HepG2 (cell line): ENCODE data around the gene NPC1. TPM values are rescaled to one million over a fixed set of nuclear protein-coding genes. Genes with fewer than 3 reads are reported as not detected.

Experiments
- BRF2 ChIP-seq: sonication (generic); formaldehyde crosslinking; IDR thresholded peaks from 2 replicates; pipeline ENCODE4 v1.8.1; 2022; ENCODE audit warnings: mild to moderate bottlenecking, missing genetic modification reagents
- CENPT ChIP-seq: sonication (generic); formaldehyde crosslinking; IDR thresholded peaks from 2 replicates; pipeline ENCODE4 v1.8.0; 2022; ENCODE audit warnings: low read depth, mild to moderate bottlenecking, moderate library complexity, missing genetic modification reagents
- HDAC6 ChIP-seq: fragments of 200-600 bp; sonication (generic); IDR thresholded peaks from 2 replicates; pipeline ENCODE4 v1.7.0; 2017; ENCODE audit warnings: mild to moderate bottlenecking, antibody characterized with exemption, low read length, low read depth
- HNRNPLL ChIP-seq: fragments of 200-400 bp; formaldehyde crosslinking; IDR thresholded peaks from 2 replicates; pipeline ENCODE4 v1.6.1; 2017; ENCODE audit warnings: mild to moderate bottlenecking, low read depth, low read length; ENCODE audit not compliant: poor library complexity, severe bottlenecking
- HOXA3 ChIP-seq: sonication (generic); formaldehyde crosslinking; IDR thresholded peaks from 2 replicates; pipeline ENCODE4 v1.5.0; 2020; ENCODE audit warnings: missing genetic modification reagents
- KDM4B ChIP-seq: sonication (generic); formaldehyde crosslinking; IDR thresholded peaks from 2 replicates; pipeline ENCODE4 v1.4.0; 2020; ENCODE audit warnings: missing genetic modification reagents
- MEIS2 ChIP-seq: sonication (generic); formaldehyde crosslinking; IDR thresholded peaks from 2 replicates; pipeline ENCODE4 v1.9.0; 2021; ENCODE audit warnings: mild to moderate bottlenecking, missing genetic modification reagents
- MTA3 ChIP-seq: sonication (generic); formaldehyde crosslinking; IDR thresholded peaks from 2 replicates; pipeline ENCODE4 v1.4.0; 2020; ENCODE audit warnings: missing genetic modification reagents
- MTF1 ChIP-seq: sonication (generic); formaldehyde crosslinking; IDR thresholded peaks from 2 replicates; pipeline ENCODE4 v1.5.0; 2020; ENCODE audit warnings: missing genetic modification reagents
- SAFB2 ChIP-seq: sonication (generic); formaldehyde crosslinking; IDR thresholded peaks from 2 replicates; pipeline ENCODE4 v1.5.1; 2020; ENCODE audit warnings: missing genetic modification reagents, low read depth, mild to moderate bottlenecking, borderline replicate concordance
- SCMH1 ChIP-seq: sonication (generic); formaldehyde crosslinking; IDR thresholded peaks from 2 replicates; pipeline ENCODE4 v1.9.0; 2021; ENCODE audit warnings: missing genetic modification reagents, mild to moderate bottlenecking, borderline replicate concordance
- SP5 ChIP-seq: IDR thresholded peaks from 2 replicates; pipeline ENCODE4 v1.6.1; 2016; ENCODE audit warnings: low read depth, borderline replicate concordance
- SRSF1 ChIP-seq: fragments of 200-400 bp; formaldehyde crosslinking; optimal IDR thresholded peaks from 2 replicates; pipeline ENCODE3; 2017; ENCODE audit warnings: mild to moderate bottlenecking, low read depth, low read length, moderate library complexity
- SRSF4 ChIP-seq: fragments of 200-400 bp; formaldehyde crosslinking; IDR thresholded peaks from one replicate; pipeline ENCODE4 v1.6.1; 2018; ENCODE audit warnings: mild to moderate bottlenecking, low read depth, low read length, moderate library complexity; ENCODE audit not compliant: poor library complexity, severe bottlenecking
- THAP8 ChIP-seq: sonication (generic); formaldehyde crosslinking; IDR thresholded peaks from 2 replicates; pipeline ENCODE4 v1.5.1; 2020; ENCODE audit warnings: missing genetic modification reagents, mild to moderate bottlenecking, borderline replicate concordance
- ZBTB2 ChIP-seq: sonication (generic); formaldehyde crosslinking; IDR thresholded peaks from 2 replicates; pipeline ENCODE4 v1.8.0; 2022; ENCODE audit warnings: low read depth, missing genetic modification reagents
- ZMAT5 ChIP-seq: sonication (generic); formaldehyde crosslinking; IDR thresholded peaks from 2 replicates; pipeline ENCODE4 v1.5.0; 2020; ENCODE audit warnings: mild to moderate bottlenecking, low read depth, missing genetic modification reagents, borderline replicate concordance
- ZNF281 ChIP-seq: sonication (generic); formaldehyde crosslinking; IDR thresholded peaks from 2 replicates; pipeline ENCODE4 v1.4.0; 2020; ENCODE audit warnings: missing genetic modification reagents, borderline replicate concordance
- ZNF451 ChIP-seq: sonication (generic); formaldehyde crosslinking; IDR thresholded peaks from 2 replicates; pipeline ENCODE4 v1.5.0; 2020; ENCODE audit warnings: mild to moderate bottlenecking, missing genetic modification reagents
- ZNF616 ChIP-seq: sonication (generic); formaldehyde crosslinking; IDR thresholded peaks from 2 replicates; pipeline ENCODE4 v1.5.0; 2020; ENCODE audit warnings: low read depth, mild to moderate bottlenecking, missing genetic modification reagents
- ZNF660 ChIP-seq: sonication (generic); formaldehyde crosslinking; IDR thresholded peaks from 2 replicates; pipeline ENCODE4 v1.5.1; 2020; ENCODE audit warnings: mild to moderate bottlenecking, low read depth, missing genetic modification reagents, borderline replicate concordance
- ZNF724P ChIP-seq: sonication (generic); formaldehyde crosslinking; IDR thresholded peaks from 2 replicates; pipeline ENCODE4 v1.8.0; 2022; ENCODE audit warnings: missing genetic modification reagents, borderline replicate concordance
- ZNF782 ChIP-seq: sonication (generic); formaldehyde crosslinking; IDR thresholded peaks from 2 replicates; pipeline ENCODE4 v1.4.0; 2020; ENCODE audit warnings: missing genetic modification reagents, mild to moderate bottlenecking, borderline replicate concordance
- ZSCAN21 ChIP-seq: sonication (generic); formaldehyde crosslinking; IDR thresholded peaks from 2 replicates; pipeline ENCODE4 v1.8.0; 2022; ENCODE audit warnings: mild to moderate bottlenecking, missing genetic modification reagents, moderate library complexity, borderline replicate concordance
- polyA plus RNA-seq, 8 experiments: library from polyadenylated mRNA; depleted of rRNA in 3 of 8; stranded (reverse) in 7 of 8; unstranded in 1 of 8; fragments of >200 nt; fragmentation: Illumina TruSeq in 4 of 8; extraction: Trizol in 4 of 8; gene quantifications; 2 replicates each; pipeline versions ENCODE4 v1.2.1 to v1.2.3, GENCODE V29; 2011 to 2016; ENCODE audit warnings: low read depth in 4 of 8, missing spikeins in 1 of 8, mixed read lengths in 1 of 8; ENCODE audit not compliant: insufficient read depth in 1 of 8
- total RNA-seq, 5 experiments: library from RNA; depleted of rRNA; stranded (reverse); fragments of >200 nt; fragmentation: Illumina TruSeq; extraction: Trizol; gene quantifications; 2 replicates each; pipeline ENCODE4 v1.2.3, GENCODE V29; 2016; ENCODE audit warnings: low read depth in 1 of 5

Gene NPC1
- total and polyA plus RNA-seq, 2 of the 13 experiments (the other 11 are each of a cell fraction or from before 2014, with no cell fraction given), result 46.5 to 114 TPM

- TF ChIP-seq HNRNPLL (no peak), SRSF1 (no peak), SRSF4 (no peak), ZNF451 (CRISPR knock-in tag) (no peak), SAFB2 (no peak), MTA3 (no peak), ZNF724P (CRISPR knock-in tag) (no peak), MEIS2 (CRISPR knock-in tag) (0 out of 2 replicates have a peak, but pooled peaks have one; percentile 3), ZNF782 (no peak), ZNF281 (CRISPR knock-in tag) (no peak), HOXA3 (peak; percentile 12; the same call in 1 of the 2 replicates), CENPT (CRISPR knock-in tag) (no peak), MTF1 (CRISPR knock-in tag) (no peak), KDM4B (no peak), SCMH1 (no peak), HDAC6 (no peak), BRF2 (CRISPR knock-in tag) (no peak), SP5 (CRISPR knock-in tag) (peak; percentile 24; the same call in 1 of the 2 replicates), ZNF660 (CRISPR knock-in tag) (no peak), ZNF616 (no peak), ZSCAN21 (CRISPR knock-in tag) (no peak), THAP8 (CRISPR knock-in tag) (no peak), ZMAT5 (CRISPR knock-in tag) (no peak), ZBTB2 (CRISPR knock-in tag) (no peak)
Measured at GRCh38 chr18:23629444-23629946, 43.2 kb upstream of the NPC1 start (continued).
